GM19099 (cell line): Measurements from ENCODE around the gene NFASC.

Source experiments
- POLR2A ChIP-seq: IDR thresholded peaks from 3 replicates; pipeline ENCODE4 v1.6.1; 2011; ENCODE audit warnings: low read depth; ENCODE audit not compliant: insufficient read length; ENCODE audit errors: extremely low read depth

The NFASC gene

GRCh38 chr1:204875255-204875654 lies 4.6 kb downstream of the NFASC start:
- no peak for TF ChIP-seq POLR2A

- TF ChIP-seq POLR2A = no peak
Observed at GRCh38 chr1:204878621-204879234, 8.1 kb downstream of the NFASC start.

GRCh38 chr1:204879351-204879750 lies 8.7 kb downstream of the NFASC start:
- no peak for TF ChIP-seq POLR2A

DNA sequence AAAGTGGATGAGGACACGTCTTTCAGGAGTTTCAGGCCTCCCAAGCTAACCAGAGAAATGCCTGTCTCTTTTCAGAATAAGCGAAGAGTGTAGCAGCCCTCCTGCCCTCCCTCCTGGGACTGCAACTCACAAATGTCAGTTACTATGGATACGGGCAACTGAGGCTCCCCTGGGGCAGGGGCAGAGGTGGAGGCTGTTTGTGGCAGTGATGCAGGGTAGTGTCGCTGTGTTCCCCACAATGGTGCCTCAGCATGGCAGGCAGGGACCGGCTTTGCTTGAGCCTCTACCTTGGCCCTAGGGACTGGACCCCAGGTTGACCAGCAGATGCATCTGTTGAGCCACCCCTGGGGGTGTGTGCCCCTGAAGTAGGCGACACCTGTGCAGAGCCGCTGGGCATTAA lies 10.2 kb downstream of the NFASC start:
- TF ChIP-seq POLR2A = no peak

DNA sequence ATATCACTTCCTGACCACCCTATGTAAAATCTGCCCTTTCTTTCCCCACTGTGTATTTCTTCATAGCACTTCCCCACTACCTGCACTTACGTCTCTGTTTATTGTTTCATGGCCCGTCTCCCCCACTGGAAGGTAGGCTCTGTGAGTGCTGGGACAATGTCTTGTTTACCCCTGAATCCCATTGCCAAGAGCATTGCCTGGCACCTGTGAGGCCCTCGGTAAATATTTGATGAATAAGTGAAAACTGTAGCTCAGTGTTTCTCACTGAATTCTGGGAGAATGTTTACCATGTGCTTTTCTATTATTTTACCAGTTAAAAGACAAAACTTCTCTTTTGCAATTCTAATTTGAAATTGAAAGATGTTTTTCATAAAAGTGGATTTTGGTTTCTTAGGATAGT lies 11.8 kb downstream of the NFASC start:
- TF ChIP-seq POLR2A = no peak

DNA sequence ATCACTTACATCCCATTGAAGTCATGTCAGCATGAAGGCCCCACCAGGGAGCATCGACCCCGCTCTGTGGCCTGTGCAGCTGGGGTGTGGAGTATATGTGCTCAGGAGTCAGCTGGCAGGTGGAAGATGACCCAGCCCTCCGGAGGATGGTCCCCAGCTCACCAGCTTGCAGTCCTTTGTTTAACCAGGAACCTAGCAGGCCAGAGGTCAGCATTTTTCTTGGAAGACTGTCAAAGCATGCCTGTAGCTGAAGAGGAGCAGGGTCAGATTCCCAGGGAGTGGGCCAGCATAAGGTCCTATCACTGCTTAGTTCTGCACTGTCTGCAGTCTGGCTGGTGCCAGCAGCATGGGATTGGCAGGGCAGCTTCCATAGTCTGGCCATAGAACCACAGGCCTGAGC lies 12.7 kb downstream of the NFASC start:
- no peak for TF ChIP-seq POLR2A

DNA sequence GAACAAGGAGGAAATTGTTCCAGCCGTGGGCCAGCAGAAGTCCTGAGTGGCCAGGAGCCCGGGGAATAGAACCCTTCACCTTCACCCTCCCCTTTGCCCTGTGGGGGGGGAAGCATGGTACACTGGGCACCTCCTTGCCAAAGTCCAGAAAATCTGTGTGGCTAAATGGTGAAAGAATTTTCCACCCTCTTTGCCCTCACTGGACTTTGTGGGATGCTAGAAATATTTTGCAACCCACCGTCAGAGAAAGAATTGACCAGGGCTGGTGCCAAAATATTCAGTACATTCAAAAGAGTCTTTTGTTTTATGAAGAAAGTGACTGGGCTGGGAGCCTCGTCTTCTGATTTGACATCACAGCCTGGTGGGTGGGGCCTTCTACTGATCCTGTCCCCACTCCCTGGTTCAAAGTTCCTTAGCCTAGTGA lies 14.6 kb downstream of the NFASC start:
- TF ChIP-seq POLR2A = no peak

GRCh38 chr1:204885790-204886189 lies 15.1 kb downstream of the NFASC start:
- no peak for TF ChIP-seq POLR2A

DNA sequence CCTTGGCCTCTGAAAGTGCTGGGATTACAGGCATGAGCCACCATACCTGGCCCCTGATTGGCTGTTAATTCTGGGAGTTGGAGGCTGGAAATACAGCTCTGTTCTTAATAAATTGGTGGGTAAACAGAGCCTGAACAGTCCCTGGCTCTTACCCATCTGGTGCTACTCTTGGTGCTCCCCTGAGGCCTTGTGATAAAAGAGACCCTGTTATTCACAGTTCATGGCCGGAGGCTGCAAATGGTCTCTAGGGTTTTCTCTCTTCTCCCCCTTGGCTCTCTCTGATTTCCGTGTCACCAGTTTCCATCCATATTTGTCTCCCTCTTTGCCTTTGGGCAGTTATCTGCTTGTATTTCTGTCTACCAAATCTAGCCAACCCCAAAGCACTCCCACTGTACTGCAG lies 17.2 kb downstream of the NFASC start:
- TF ChIP-seq POLR2A = no peak

DNA sequence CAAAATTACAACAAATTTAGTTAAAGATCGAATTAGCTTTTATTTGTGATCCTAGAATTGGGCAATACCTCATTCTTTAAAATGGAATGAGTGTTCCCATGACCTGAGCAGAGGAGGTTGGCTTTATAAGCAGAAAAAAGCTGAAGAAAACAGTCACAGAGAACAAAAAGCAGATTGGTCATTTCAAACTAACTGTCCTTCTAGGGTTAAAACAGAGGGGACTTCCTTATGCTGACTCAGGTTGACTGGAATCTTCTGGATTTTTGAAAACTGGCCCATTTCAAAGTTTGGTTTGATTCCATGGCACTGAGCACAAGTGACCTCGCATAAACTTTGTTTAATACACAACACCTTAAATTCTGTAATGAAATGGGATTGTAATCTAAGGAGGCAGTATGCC lies 17.6 kb downstream of the NFASC start:
- TF ChIP-seq POLR2A = no peak

- TF ChIP-seq POLR2A = no peak
Observed at GRCh38 chr1:204889681-204890383, 19.2 kb downstream of the NFASC start.

GRCh38 chr1:204891860-204892259 lies 21.2 kb downstream of the NFASC start:
- TF ChIP-seq POLR2A = no peak

- TF ChIP-seq POLR2A = no peak
Observed at GRCh38 chr1:204894031-204894430, 23.4 kb downstream of the NFASC start.

- TF ChIP-seq POLR2A = no peak
Observed at GRCh38 chr1:204894606-204895005, 23.9 kb downstream of the NFASC start.

DNA sequence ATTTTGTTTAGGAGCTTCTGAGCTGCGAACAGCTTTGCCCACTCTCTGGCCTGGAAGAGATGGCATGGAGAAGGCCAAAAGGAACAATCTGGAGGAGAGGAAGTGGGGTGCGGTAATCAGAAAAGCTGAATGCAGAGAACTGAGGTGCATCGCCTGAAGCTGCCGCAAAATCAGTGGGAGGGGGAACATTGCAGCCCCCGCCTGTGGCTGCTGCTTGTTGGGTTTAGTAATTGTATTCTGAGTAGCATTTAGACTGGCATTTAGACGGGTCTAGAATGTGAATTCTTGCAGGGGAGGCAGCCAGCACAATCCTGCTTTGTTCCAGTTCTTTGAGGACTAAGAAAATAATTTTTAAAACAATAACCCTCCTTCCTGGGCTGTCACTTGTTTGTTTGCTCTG lies 25.4 kb downstream of the NFASC start:
- TF ChIP-seq POLR2A = no peak

GRCh38 chr1:204896787-204897469 lies 26.3 kb downstream of the NFASC start:
- TF ChIP-seq POLR2A = no peak
